Endothelial cell of umbilical vein (primary cell): ENCODE measurements around the gene WDR90. TPM values are rescaled to one million over a fixed set of nuclear protein-coding genes. Genes with fewer than 3 reads are reported as not detected.

Experiments
- BruUV-seq: library from RNA; stranded (reverse); fragments of 400-500 nt; replicated peaks from 2 replicates; lab custom pipeline; 2021; lab: Mats Ljungman, UMichigan
- CTCF ChIA-PET: fragments of 300-600, 350-600 bp; sonication (Branson Sonifier 250); formaldehyde crosslinking; loops from one replicate; lab custom pipeline; 2021; ENCODE audit warnings: antibody characterized with exemption, inconsistent platforms; lab: Charles Lee
- POLR2A ChIA-PET: fragments of 300-600, 350-600 bp; sonication (Branson Sonifier 250); formaldehyde crosslinking; loops from one replicate; lab custom pipeline; 2021; ENCODE audit warnings: antibody characterized with exemption, inconsistent platforms; lab: Charles Lee
- DNase-seq: peaks from one replicate; pipeline ENCODE4 v3.0.0-alpha.2; 2011; ENCODE audit warnings: low read depth, low spot score
- FAIRE-seq: peaks from 2 replicates; lab custom pipeline; 2011; peaks lifted over from hg19 to GRCh38; lab: Jason Lieb, UNC
- H2AFZ ChIP-seq: 2 replicates; pipeline ENCODE4 v1.6.0; 2012; ENCODE audit warnings: low read depth, low read length, control low read depth, inconsistent platforms
- H3K27ac ChIP-seq: 2 replicates; pipeline ENCODE4 v1.5.1; 2011; ENCODE audit warnings: low read depth, mild to moderate bottlenecking, control low read depth, low read length, moderate library complexity; ENCODE audit not compliant: insufficient read depth
- H3K27me3 ChIP-seq, 2 experiments: 2 replicates each; pipeline versions ENCODE4 v1.6.0 to v1.6.1; 2011; ENCODE audit warnings: low read length in 2 of 2, mixed read lengths in 1 of 2; ENCODE audit not compliant: control insufficient read depth in 2 of 2, insufficient read depth in 2 of 2
- H3K36me3 ChIP-seq, 2 experiments: 2 replicates in 1 of 2; 3 replicates in 1 of 2; pipeline ENCODE4 v1.5.1; 2011; ENCODE audit warnings: low read length in 2 of 2, mild to moderate bottlenecking in 1 of 2, moderate library complexity in 1 of 2; ENCODE audit not compliant: control insufficient read depth in 2 of 2, insufficient read depth in 2 of 2; ENCODE audit errors: extremely low read depth in 1 of 2
- H3K4me1 ChIP-seq: 3 replicates; pipeline ENCODE4 v1.5.1; 2011; ENCODE audit warnings: mild to moderate bottlenecking, low read length; ENCODE audit not compliant: control insufficient read depth, insufficient read depth; ENCODE audit errors: extremely low read depth
- H3K4me2 ChIP-seq: 2 replicates; pipeline ENCODE4 v1.6.1; 2011; ENCODE audit warnings: low read length, control low read depth, mixed read lengths; ENCODE audit not compliant: insufficient read depth
- H3K4me3 ChIP-seq, 3 experiments: fragments of 200-600 bp in 1 of 3; sonication (generic), shearing (Covaris generic) in 1 of 3; replicated peaks in 1 of 3; 2 replicates each; pipeline ENCODE4 v1.5.1; 2011 to 2016; ENCODE audit warnings: control low read depth in 3 of 3, low read length in 3 of 3, mild to moderate bottlenecking in 2 of 3, inconsistent platforms in 1 of 3, low read depth in 1 of 3, moderate library complexity in 1 of 3; ENCODE audit not compliant: insufficient read depth in 1 of 3
- H3K79me2 ChIP-seq: 2 replicates; pipeline ENCODE4 v1.6.0; 2012; ENCODE audit warnings: low read length, inconsistent platforms; ENCODE audit not compliant: control insufficient read depth, insufficient read depth
- H3K9ac ChIP-seq: replicated peaks from 2 replicates; pipeline ENCODE3; 2011; ENCODE audit warnings: low read length, control low read depth; ENCODE audit not compliant: insufficient read depth; ENCODE audit errors: extremely low read depth
- H3K9me1 ChIP-seq: replicated peaks from 3 replicates; pipeline ENCODE4 v1.6.0; 2011; ENCODE audit warnings: mild to moderate bottlenecking, low read length; ENCODE audit not compliant: control insufficient read depth, insufficient read depth; ENCODE audit errors: extremely low read depth
- H3K9me3 ChIP-seq: replicated peaks from 2 replicates; pipeline ENCODE4 v1.5.1; 2012; ENCODE audit warnings: low read length, inconsistent platforms; ENCODE audit not compliant: control insufficient read depth, insufficient read depth
- H4K20me1 ChIP-seq: replicated peaks from 2 replicates; pipeline ENCODE3; 2011; ENCODE audit warnings: mild to moderate bottlenecking, low read length; ENCODE audit not compliant: control insufficient read depth, insufficient read depth; ENCODE audit errors: extremely low read depth
- EZH2 ChIP-seq: IDR thresholded peaks from 2 replicates; pipeline ENCODE4 v1.6.1; 2012; ENCODE audit warnings: borderline replicate concordance, low read depth, mild to moderate bottlenecking, moderate library complexity, low read length, inconsistent platforms; ENCODE audit not compliant: severe bottlenecking
- FOS ChIP-seq: IDR thresholded peaks from 2 replicates; pipeline ENCODE4 v1.6.1; 2011; ENCODE audit warnings: mild to moderate bottlenecking, low read length, moderate library complexity, borderline replicate concordance; ENCODE audit not compliant: insufficient read depth
- GATA2 ChIP-seq: IDR thresholded peaks from 2 replicates; pipeline ENCODE4 v1.7.0; 2011; ENCODE audit warnings: low read depth, mild to moderate bottlenecking, moderate library complexity, mixed read lengths, low read length; ENCODE audit not compliant: insufficient read length, insufficient read depth
- JUN ChIP-seq: IDR thresholded peaks from 2 replicates; pipeline ENCODE4 v1.6.1; 2011; ENCODE audit warnings: borderline replicate concordance, low read depth; ENCODE audit not compliant: insufficient read length, insufficient read depth
- MYC ChIP-seq: IDR thresholded peaks from one replicate; pipeline ENCODE4 v1.6.1; 2011; ENCODE audit warnings: mild to moderate bottlenecking, low read depth, low read length
- POLR2A ChIP-seq: IDR thresholded peaks from 2 replicates; pipeline ENCODE4 v1.6.1; 2012; ENCODE audit warnings: low read depth, mild to moderate bottlenecking, control low read depth, low read length
- POLR2AphosphoS5 ChIP-seq: IDR thresholded peaks from 2 replicates; pipeline ENCODE4 v1.6.1; 2012; ENCODE audit warnings: low read depth, mild to moderate bottlenecking, control low read depth, low read length, moderate library complexity; ENCODE audit not compliant: insufficient read depth
- dilution Hi-C: fragments of 300-500 bp; cut with MboI; formaldehyde crosslinking; loops from one replicate; pipeline ENCODE4 v1.15.0; 2019; ENCODE audit warnings: low sequenced_read_pairs; ENCODE audit not compliant: extremely low pct_ligation_motif_present
- intact Hi-C: fragments of 100-400 bp; cut with micrococcal nuclease; formaldehyde crosslinking; loops from one replicate; pipeline ENCODE4 v1.10.0; 2022
- polyA plus RNA-seq, 4 experiments: library from polyadenylated mRNA; depleted of rRNA in 3 of 4; stranded (reverse) in 3 of 4; unstranded in 1 of 4; fragments of >200 nt; gene quantifications; 2 replicates each; pipeline versions ENCODE4 v1.2.1 to v1.2.3, GENCODE V29; 2011 to 2012; ENCODE audit warnings: missing spikeins in 1 of 4
- total RNA-seq: library from RNA; stranded (reverse); gene quantifications from 2 replicates; pipeline ENCODE4 v1.2.3, GENCODE V29; 2021
- TF ChIP-seq, protein P1 (sequence below): IDR thresholded peaks from 2 replicates; pipeline ENCODE4 v1.6.1; 2011; ENCODE audit not compliant: insufficient read depth, insufficient read length
- TF ChIP-seq, protein P2 (sequence below), 2 donors: IDR thresholded peaks; 1 replicate in 1 of 2; 2 replicates in 1 of 2; pipeline ENCODE4 v1.5.1; 2011; ENCODE audit warnings: low read length in 2 of 2, mild to moderate bottlenecking in 2 of 2, moderate library complexity in 2 of 2, control low read depth in 1 of 2, inconsistent platforms in 1 of 2, low read depth in 1 of 2; ENCODE audit not compliant: insufficient read depth in 1 of 2; ENCODE audit errors: extremely low read depth in 1 of 2

Gene WDR90
- total and polyA plus RNA-seq, 2 donors (not counting 3 experiments of a cell fraction or from before 2014, with no cell fraction given), result 22.2 to 51.8 TPM

DNA sequence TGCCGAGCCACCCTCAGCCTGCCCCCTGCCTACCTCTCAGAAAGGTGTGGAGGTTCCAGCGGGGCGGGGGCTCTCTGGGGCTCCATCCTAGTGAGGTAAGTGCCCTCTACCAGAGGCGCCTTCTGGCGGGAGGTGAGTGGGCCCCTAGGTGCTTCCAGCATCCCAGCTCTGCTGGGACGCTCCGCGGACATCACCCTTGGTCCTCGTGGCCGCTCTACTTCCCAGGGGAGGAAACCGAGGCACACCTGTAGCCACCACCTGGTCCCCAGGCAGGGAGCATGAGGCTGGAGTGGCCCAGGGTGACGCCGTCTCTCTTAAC is 6.2 kb upstream of the WDR90 start:
- intact Hi-C loops, result no loop called here
- Histone ChIP-seq H3K9me1 (no peaks in the 10 kb centered on the region), H2AFZ (no peak overlapping the region), H3K4me2 (no peak overlapping the region), H4K20me1 (no peaks in the 10 kb centered on the region), H3K27ac (no peak overlapping the region), H3K9me3 (no peaks in the 10 kb centered on the region), H3K79me2 (no peaks in the 10 kb centered on the region), H3K4me1 (peaks cover 9% of the 10 kb centered on the region), H3K27me3 (no peaks in the 10 kb centered on the region), H3K4me3 (no peak overlapping the region), H3K36me3 (no peaks in the 10 kb centered on the region), H3K9ac (no peak overlapping the region)
- ChIA-PET POLR2A (no interaction called here), CTCF (interaction anchor here (1.1 kb wide), 1 partner anchor 18 kb away, joined by 3 read pairs; no protein-coding TSS in a partner anchor)
- TF ChIP-seq MYC (no peak), POLR2AphosphoS5 (no peak), FOS (no peak), JUN (no peak), POLR2A (no peak), GATA2 (no peak), EZH2 (no peak)
- TF ChIP-seq, protein P1, sequence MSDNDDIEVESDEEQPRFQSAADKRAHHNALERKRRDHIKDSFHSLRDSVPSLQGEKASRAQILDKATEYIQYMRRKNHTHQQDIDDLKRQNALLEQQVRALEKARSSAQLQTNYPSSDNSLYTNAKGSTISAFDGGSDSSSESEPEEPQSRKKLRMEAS, result no peak
- TF ChIP-seq, protein P2, sequence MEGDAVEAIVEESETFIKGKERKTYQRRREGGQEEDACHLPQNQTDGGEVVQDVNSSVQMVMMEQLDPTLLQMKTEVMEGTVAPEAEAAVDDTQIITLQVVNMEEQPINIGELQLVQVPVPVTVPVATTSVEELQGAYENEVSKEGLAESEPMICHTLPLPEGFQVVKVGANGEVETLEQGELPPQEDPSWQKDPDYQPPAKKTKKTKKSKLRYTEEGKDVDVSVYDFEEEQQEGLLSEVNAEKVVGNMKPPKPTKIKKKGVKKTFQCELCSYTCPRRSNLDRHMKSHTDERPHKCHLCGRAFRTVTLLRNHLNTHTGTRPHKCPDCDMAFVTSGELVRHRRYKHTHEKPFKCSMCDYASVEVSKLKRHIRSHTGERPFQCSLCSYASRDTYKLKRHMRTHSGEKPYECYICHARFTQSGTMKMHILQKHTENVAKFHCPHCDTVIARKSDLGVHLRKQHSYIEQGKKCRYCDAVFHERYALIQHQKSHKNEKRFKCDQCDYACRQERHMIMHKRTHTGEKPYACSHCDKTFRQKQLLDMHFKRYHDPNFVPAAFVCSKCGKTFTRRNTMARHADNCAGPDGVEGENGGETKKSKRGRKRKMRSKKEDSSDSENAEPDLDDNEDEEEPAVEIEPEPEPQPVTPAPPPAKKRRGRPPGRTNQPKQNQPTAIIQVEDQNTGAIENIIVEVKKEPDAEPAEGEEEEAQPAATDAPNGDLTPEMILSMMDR (IDR thresholded peaks at IDR 0.05; ENCODE audit: extremely low read depth in 1 of 2, insufficient read depth in 1 of 2, low read depth in 1 of 2, low read length in 2 of 2), result no peak
- BruUV-seq, result no TSS peak
- dilution Hi-C loops, result no loop called here
- no peak for FAIRE-seq
- no peak for DNase-seq
